GM19324 (cell line): ENCODE measurements around the gene TRIM54.
A peak's percentile ranks its signal among the peaks of the same experiment; 100 is the strongest.
"Not testable (repeated sequence)": the region's sequence is repeated elsewhere in the genome, so short reads cannot be mapped to it uniquely, and the experiment has no call there.

Experiments used
- ATAC-seq: cut with Tn5 transposase; IDR thresholded peaks from one replicate; pipeline ENCODE4 v1.9.1; 2021; ENCODE audit warnings: mild to moderate bottlenecking, moderate library complexity; ENCODE audit not compliant: unreplicated experiment, low FRiP score

Gene TRIM54

DNA sequence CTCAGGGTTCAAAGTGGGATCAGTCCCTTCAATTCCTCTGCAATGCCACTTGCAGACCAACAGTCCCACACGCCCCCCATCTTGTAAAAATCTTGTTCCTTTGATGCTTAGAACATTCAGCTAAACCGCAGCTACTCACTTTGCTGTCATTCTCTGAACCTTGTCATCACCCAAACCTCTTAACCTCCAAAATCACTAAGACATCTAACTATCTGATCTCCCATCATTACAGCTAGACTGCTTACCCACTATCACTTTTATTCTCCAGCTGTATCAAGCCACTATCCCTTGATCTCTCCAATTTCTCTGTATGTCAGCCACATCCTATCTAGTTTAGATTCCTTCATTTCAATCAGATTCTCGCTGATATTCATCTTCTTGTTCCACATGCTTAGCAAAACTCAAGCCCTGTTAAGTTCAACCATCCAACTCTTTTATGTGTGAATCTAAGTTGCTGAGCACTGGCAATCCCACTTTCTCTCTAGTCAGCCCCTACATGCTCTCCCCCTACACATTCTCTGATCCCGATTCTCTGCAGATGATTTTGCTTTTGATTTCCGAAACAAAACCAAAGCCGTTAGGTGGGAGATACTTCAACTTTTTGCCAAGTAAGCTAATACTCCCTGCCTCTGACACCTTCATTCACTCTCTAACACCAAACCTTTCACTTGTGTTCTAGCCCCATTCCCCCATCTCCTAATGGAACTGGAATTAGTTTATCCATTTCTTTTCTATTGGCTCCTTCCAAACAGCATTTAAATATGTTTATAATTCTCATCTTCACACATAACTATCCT lies 69.8 kb downstream of the TRIM54 start:
- ATAC-seq: no peak

DNA sequence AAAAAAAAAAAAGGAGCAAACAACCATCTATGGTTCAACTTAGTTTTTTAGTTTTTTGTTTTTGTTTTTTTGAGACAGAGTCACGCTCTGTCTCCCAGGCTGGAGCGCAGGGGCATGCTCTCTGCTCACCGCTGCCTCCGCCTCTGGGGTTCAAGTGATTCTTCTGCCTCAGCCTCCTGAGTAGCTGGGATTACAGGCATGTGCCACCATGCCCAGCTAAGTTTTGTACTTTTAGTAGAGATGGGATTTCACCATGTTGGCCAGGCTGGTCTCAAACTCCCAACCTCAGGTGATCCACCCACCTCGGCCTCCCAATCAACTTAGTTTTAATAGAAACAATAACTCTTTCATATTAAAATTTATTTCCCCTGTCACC lies 71.1 kb downstream of the TRIM54 start:
- ATAC-seq: not testable (repeated sequence)

DNA sequence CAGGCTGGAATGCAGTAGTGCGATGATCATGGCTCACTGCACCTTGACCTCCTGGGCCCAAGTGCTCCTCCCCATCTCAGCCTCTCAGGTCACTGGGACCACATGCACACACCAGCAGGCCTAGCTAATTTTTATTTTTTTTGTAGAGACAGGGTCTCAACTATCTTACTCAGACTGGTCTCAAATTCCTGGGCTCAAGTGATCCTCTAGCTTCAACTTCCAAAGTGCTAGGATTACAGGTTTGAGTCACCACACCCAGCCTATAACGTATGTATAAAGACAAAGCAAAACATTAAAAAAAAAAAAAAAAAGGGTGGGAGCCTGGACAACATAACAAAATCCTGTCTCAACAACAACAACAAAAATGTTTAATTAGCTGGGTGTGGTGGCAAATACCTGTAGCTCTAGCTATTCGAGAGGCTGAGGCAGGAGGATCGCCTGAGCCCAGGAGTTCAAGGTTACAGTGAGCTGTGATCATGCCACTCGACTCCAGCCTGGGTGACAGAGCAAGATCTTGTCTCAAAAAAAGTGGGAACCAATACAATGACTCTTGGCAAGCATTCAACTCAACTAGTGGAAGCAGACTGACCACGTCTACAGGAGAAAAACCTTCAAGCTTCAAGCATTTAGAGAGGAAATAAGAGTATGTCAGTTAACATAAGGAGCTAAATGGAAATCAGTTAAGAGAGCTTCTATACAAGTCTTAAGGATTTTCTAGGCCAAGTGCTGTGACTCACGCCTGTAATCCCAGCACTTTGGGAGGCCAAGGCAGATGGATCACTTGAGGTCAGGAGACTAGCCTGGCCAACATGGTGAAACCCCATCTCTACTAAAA lies 71.8 kb downstream of the TRIM54 start:
- no peak for ATAC-seq

DNA sequence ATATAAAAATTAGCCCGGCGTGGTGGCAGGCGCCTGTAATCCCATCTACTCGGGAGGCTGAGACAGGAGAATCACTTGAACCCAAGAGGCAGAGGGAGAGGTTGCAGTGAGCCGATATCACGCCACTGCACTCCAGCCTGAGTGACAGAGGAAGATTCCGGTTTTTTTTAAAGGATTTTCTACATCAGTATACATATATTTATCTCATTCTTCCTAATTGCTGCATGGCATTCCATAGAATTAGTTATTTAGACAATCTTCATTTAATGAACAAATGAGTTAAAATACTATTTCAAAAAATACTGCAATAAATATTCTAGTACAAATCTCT lies 72.3 kb downstream of the TRIM54 start:
- no peak for ATAC-seq

DNA sequence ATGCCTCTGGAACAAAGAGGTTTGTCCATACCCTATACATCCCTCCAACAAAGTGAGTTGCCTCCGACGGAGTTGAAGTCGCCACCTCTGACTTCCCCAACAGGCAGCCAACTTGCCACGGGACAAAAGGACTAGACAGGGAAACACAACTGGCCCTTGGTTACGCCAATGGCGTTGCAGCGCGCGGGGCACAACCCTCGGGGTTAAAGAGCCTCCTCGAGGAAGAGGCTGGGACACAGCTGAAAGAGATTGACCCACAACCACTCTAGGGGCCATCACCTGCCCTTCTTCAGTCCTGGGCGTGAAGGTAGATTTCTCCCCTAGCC lies 73.8 kb downstream of the TRIM54 start:
- peak; percentile 20 for ATAC-seq

DNA sequence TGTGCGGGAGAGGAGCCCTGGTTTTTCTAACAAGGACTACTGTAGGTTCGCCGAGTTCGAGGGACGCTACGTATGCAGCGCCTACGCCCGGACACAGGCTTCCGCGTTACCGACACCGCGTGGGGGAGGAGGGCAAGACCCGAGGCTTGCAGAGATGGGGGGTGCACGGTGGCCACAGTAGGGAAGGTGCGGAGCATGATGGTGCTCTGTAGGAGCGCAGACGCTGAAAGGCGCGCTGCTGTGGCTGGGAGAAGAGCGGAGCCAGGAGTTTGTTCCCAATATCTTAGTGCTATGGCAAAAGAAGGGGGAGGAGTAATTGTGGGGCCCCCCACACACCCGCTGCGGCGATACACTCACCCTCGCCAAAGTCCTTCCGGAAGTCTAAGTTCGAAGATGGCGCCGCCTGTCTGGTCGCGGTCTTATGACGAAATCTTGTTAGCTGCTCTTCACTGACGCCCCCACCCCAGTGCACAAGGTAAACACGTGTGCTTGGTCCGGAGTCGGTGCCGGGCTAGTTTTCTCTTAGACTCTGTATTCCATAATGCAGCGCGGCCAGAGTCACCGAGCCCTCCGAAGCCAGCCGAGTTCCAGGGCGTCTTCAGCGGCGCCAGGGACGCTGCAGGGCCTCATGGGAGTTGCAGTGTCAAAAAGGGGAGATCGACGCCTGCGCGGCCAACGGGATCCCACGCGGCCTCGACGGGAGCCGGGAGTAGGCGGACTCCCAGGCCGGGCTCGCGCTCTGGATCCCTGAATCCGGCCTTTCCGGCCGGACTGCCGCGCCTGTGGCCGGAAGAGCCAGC lies 74.4 kb downstream of the TRIM54 start, which contains the start of gene GTF3C2:
GTF3C2 (minus strand) TSS at position 383 of the 800 bp plus-strand sequence. CDS start 13,210 bp downstream, outside the sequence.
- peak; percentile 89 for ATAC-seq
